ENCODE measurements around the gene GNAZ. TPM values are rescaled to one million over a fixed set of nuclear protein-coding genes. Genes with fewer than 3 reads are reported as not detected.

Gene GNAZ
- total and polyA plus RNA-seq, 2 donors (not counting 1 experiment from before 2014, with no cell fraction given), result 2.8 to 9.1 TPM

DNA sequence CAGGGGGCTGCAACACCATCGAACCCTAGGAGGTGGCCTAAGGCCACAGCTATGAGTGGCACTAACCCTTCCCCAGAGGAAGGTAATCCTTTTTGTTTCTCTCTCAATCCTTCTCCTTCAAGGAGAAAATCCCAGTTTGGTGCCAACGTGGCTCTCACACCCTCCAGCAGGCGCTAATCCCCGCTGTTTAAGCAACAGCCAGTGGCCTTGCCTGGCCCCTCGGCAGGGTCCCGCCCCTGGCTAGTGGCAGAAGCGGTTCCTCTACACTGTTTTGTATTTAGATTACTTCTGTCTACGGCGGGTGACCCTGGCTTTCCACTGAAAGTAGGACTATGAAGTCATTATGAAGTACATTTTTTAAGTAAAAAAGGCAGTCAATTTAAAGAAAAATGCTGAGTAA, 15.5 kb downstream of the GNAZ start:
- no peak for TF ChIP-seq EZH2 (IDR thresholded peaks at IDR 0.05; ENCODE audit: borderline replicate concordance, insufficient read depth, low read depth, low read length, poor library complexity, severe bottlenecking)
- TF ChIP-seq, protein P1, sequence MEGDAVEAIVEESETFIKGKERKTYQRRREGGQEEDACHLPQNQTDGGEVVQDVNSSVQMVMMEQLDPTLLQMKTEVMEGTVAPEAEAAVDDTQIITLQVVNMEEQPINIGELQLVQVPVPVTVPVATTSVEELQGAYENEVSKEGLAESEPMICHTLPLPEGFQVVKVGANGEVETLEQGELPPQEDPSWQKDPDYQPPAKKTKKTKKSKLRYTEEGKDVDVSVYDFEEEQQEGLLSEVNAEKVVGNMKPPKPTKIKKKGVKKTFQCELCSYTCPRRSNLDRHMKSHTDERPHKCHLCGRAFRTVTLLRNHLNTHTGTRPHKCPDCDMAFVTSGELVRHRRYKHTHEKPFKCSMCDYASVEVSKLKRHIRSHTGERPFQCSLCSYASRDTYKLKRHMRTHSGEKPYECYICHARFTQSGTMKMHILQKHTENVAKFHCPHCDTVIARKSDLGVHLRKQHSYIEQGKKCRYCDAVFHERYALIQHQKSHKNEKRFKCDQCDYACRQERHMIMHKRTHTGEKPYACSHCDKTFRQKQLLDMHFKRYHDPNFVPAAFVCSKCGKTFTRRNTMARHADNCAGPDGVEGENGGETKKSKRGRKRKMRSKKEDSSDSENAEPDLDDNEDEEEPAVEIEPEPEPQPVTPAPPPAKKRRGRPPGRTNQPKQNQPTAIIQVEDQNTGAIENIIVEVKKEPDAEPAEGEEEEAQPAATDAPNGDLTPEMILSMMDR (IDR thresholded peaks at IDR 0.05), result no peak
- no peaks in the 10 kb centered on the region for H3K27me3 Mint-ChIP-seq
- Histone ChIP-seq H3K9ac (ENCODE audit: low read length) (no peak overlapping the region), H3K36me3 (replicated peaks in 1 of 2; ENCODE audit: control extremely low read depth in 1 of 2, control insufficient read depth in 1 of 2, extremely low read depth in 1 of 2, insufficient read depth in 2 of 2, low read length in 1 of 2) (no peaks in the 10 kb centered on the region), H3K27ac (ENCODE audit: low read length in 2 of 2) (no peak overlapping the region), H3K4me3 (ENCODE audit: control extremely low read depth in 1 of 5, extremely low read depth in 1 of 5, insufficient read depth in 1 of 5, low read depth in 2 of 5, low read length in 4 of 5) (no peak overlapping the region), H4K20me1 (ENCODE audit: control insufficient read depth, insufficient read depth, low read length, poor library complexity, severe bottlenecking) (no peaks in the 10 kb centered on the region), H2AFZ (ENCODE audit: insufficient read depth, low read depth, low read length, poor library complexity, severe bottlenecking) (no peak overlapping the region), H3K79me2 (ENCODE audit: control insufficient read depth, insufficient read depth, low read length) (peaks cover 20% of the 10 kb centered on the region), H3K27me3 (replicated peaks in 1 of 4; ENCODE audit: control extremely low read depth in 1 of 4, control insufficient read depth in 3 of 4, insufficient read depth in 4 of 4, low read length in 3 of 4) (no peaks in the 10 kb centered on the region), H3K4me1 (ENCODE audit: control insufficient read depth in 2 of 2, insufficient read depth in 2 of 2, low read length in 2 of 2) (peaks cover 29 to 31% of the 10 kb centered on the region in 2 donors), H3K4me2 (replicated peaks; ENCODE audit: low read depth, low read length, poor library complexity, severe bottlenecking) (no peak overlapping the region), H3K9me3 (ENCODE audit: control extremely low read depth in 1 of 3, control insufficient read depth in 2 of 3, insufficient read depth in 1 of 3, low read length in 2 of 3) (no peaks in the 10 kb centered on the region)
- CTCF ChIA-PET, result no interaction called here
- POLR2A ChIA-PET, result no interaction called here
- peaks cover 24% of the 10 kb centered on the region for H3K4me1 Mint-ChIP-seq
- ATAC-seq (ENCODE audit: low read depth), result no peak
- H3K9me3 Mint-ChIP-seq (ENCODE audit: insufficient read depth), result no peaks in the 10 kb centered on the region
- no peak for DNase-seq
- H3K4me3 Mint-ChIP-seq, result no peak overlapping the region
- intact Hi-C loops (cut with micrococcal nuclease), result no loop called here
- WGBS (ENCODE audit: insufficient coverage), result 99% methylated on average over 7 of the region's 9 CpGs
- no peak overlapping the region for H3K27ac Mint-ChIP-seq

DNA sequence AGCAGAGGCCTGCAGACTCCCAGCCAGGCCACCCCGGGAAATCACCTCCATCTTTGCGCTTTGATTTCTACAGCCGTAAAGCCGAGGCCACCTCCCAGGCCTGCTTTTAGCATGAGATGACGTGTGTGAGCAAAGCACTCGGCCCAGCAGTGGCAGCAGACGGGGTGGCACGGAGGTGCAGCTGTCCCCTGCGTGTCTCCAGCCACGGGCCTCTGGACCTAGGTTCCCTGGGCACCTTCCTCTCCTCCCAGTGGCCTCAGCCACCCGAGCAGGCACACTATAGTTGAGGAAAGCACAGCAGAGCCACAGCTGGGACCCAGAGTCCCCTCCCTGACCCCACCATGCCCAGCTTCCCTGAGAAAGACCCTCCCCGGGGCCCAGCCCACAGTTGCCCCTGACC, 15.9 kb downstream of the GNAZ start:
- intact Hi-C loops (cut with micrococcal nuclease), result no loop called here
- DNase-seq, result no peak
- Mint-ChIP-seq H3K27me3 (no peaks in the 10 kb centered on the region), H3K4me3 (no peak overlapping the region), H3K27ac (no peak overlapping the region), H3K9me3 (ENCODE audit: insufficient read depth) (no peaks in the 10 kb centered on the region), H3K4me1 (peaks cover 24% of the 10 kb centered on the region)
- peak overlapping the region; percentile 22 for H3K4me2 ChIP-seq (replicated peaks; ENCODE audit: low read depth, low read length, poor library complexity, severe bottlenecking)
- no peak overlapping the region for H3K27ac ChIP-seq (ENCODE audit: low read length in 2 of 2)
- H3K9ac ChIP-seq (ENCODE audit: low read length), result no peak overlapping the region
- no peak overlapping the region for H2AFZ ChIP-seq (ENCODE audit: insufficient read depth, low read depth, low read length, poor library complexity, severe bottlenecking)
- H3K27me3 ChIP-seq (replicated peaks in 1 of 4; ENCODE audit: control extremely low read depth in 1 of 4, control insufficient read depth in 3 of 4, insufficient read depth in 4 of 4, low read length in 3 of 4), result no peaks in the 10 kb centered on the region
- CTCF ChIA-PET, result no interaction called here
- H3K9me3 ChIP-seq (ENCODE audit: control extremely low read depth in 1 of 3, control insufficient read depth in 2 of 3, insufficient read depth in 1 of 3, low read length in 2 of 3), result no peaks in the 10 kb centered on the region
- H3K79me2 ChIP-seq (ENCODE audit: control insufficient read depth, insufficient read depth, low read length), result peaks cover 20% of the 10 kb centered on the region
- TF ChIP-seq, protein P1 (IDR thresholded peaks at IDR 0.05), result no peak
- no peak for TF ChIP-seq EZH2 (IDR thresholded peaks at IDR 0.05; ENCODE audit: borderline replicate concordance, insufficient read depth, low read depth, low read length, poor library complexity, severe bottlenecking)
- 86% methylated on average over 11 of the region's 12 CpGs for WGBS (ENCODE audit: insufficient coverage)
- no peak overlapping the region for H3K4me3 ChIP-seq (ENCODE audit: control extremely low read depth in 1 of 5, extremely low read depth in 1 of 5, insufficient read depth in 1 of 5, low read depth in 2 of 5, low read length in 4 of 5)
- POLR2A ChIA-PET, result interaction anchor here (0.5 kb wide), 1 partner anchor 190 kb away, joined by 3 read pairs; no protein-coding TSS in a partner anchor
- H4K20me1 ChIP-seq (ENCODE audit: control insufficient read depth, insufficient read depth, low read length, poor library complexity, severe bottlenecking), result no peaks in the 10 kb centered on the region
- peaks cover 27 to 29% of the 10 kb centered on the region in 2 donors for H3K4me1 ChIP-seq (ENCODE audit: control insufficient read depth in 2 of 2, insufficient read depth in 2 of 2, low read length in 2 of 2)
- no peak for ATAC-seq (ENCODE audit: low read depth)
- no peaks in the 10 kb centered on the region for H3K36me3 ChIP-seq (replicated peaks in 1 of 2; ENCODE audit: control extremely low read depth in 1 of 2, control insufficient read depth in 1 of 2, extremely low read depth in 1 of 2, insufficient read depth in 2 of 2, low read length in 1 of 2)

Data from B cell (primary cell).